ENCODE results near the gene PPP2R3B.
"Not testable (repeated sequence)": the region's sequence is repeated elsewhere in the genome, so short reads cannot be mapped to it uniquely, and the experiment has no call there.

The PPP2R3B gene

GRCh38 chrX:353566-354535 lies 32.9 kb downstream of the PPP2R3B start:
- no peak for TF ChIP-seq POLR2A (IDR thresholded peaks at IDR 0.05; ENCODE audit: extremely low read depth, insufficient read length)
- TF ChIP-seq MAX (IDR thresholded peaks at IDR 0.05; ENCODE audit: low read depth, low read length) = no peak
- TF ChIP-seq MYC (IDR thresholded peaks at IDR 0.05; ENCODE audit: low read depth, low read length) = no peak
- TF ChIP-seq CTCF (IDR thresholded peaks at IDR 0.05; ENCODE audit: low read depth, low read length) = no peak
- no peak overlapping the region for H3K4me3 ChIP-seq (ENCODE audit: low read depth, low read length)
- no peak for DNase-seq (ENCODE audit: low read depth)

GRCh38 chrX:352582-353314 lies 34.0 kb downstream of the PPP2R3B start:
- DNase-seq (ENCODE audit: low read depth) = no peak
- no peak for TF ChIP-seq MYC (IDR thresholded peaks at IDR 0.05; ENCODE audit: low read depth, low read length)
- no peak for TF ChIP-seq CTCF (IDR thresholded peaks at IDR 0.05; ENCODE audit: low read depth, low read length)
- TF ChIP-seq POLR2A (IDR thresholded peaks at IDR 0.05; ENCODE audit: extremely low read depth, insufficient read length) = no peak
- TF ChIP-seq MAX (IDR thresholded peaks at IDR 0.05; ENCODE audit: low read depth, low read length) = no peak

GRCh38 chrX:352181-352580 lies 34.5 kb downstream of the PPP2R3B start:
- H3K4me3 ChIP-seq (ENCODE audit: low read depth, low read length) = no peak overlapping the region
- no peak for DNase-seq (ENCODE audit: low read depth)
- no peak for TF ChIP-seq POLR2A (IDR thresholded peaks at IDR 0.05; ENCODE audit: extremely low read depth, insufficient read length)
- TF ChIP-seq MYC (IDR thresholded peaks at IDR 0.05; ENCODE audit: low read depth, low read length) = no peak
- TF ChIP-seq CTCF (IDR thresholded peaks at IDR 0.05; ENCODE audit: low read depth, low read length) = no peak
- no peak for TF ChIP-seq MAX (IDR thresholded peaks at IDR 0.05; ENCODE audit: low read depth, low read length)

More at GRCh38 chrX:352582-353314, 34.0 kb downstream of the PPP2R3B start:
- no peak overlapping the region for H3K4me3 ChIP-seq (ENCODE audit: low read depth, low read length)

- no peak overlapping the region for H3K4me3 ChIP-seq (ENCODE audit: low read depth, low read length)
- TF ChIP-seq CTCF (IDR thresholded peaks at IDR 0.05; ENCODE audit: low read depth, low read length) (no peak), MAX (IDR thresholded peaks at IDR 0.05; ENCODE audit: low read depth, low read length) (no peak), POLR2A (IDR thresholded peaks at IDR 0.05; ENCODE audit: extremely low read depth, insufficient read length) (no peak), MYC (IDR thresholded peaks at IDR 0.05; ENCODE audit: low read depth, low read length) (no peak)
- no peak for DNase-seq (ENCODE audit: low read depth)
Measured at GRCh38 chrX:351736-352135, 35.0 kb downstream of the PPP2R3B start.

GRCh38 chrX:351324-351641 lies 35.4 kb downstream of the PPP2R3B start:
- DNase-seq (ENCODE audit: low read depth); H3K4me3 ChIP-seq (ENCODE audit: low read depth, low read length): not testable (repeated sequence)

Data from NB4 (cell line).